H1 (cell line): ENCODE data around the gene TOR1A. TPM values are rescaled to one million over a fixed set of nuclear protein-coding genes. Genes with fewer than 3 reads are reported as not detected.

Experiments used
- CTCF ChIA-PET: fragments of 300-600 bp; sonication (Branson Sonifier 250); formaldehyde crosslinking; loops from one replicate; lab custom pipeline; 2021; ENCODE audit not compliant: partially characterized antibody; lab: Charles Lee
- POLR2A ChIA-PET: fragments of 300-600 bp; sonication (Branson Sonifier 250); formaldehyde crosslinking; loops from one replicate; lab custom pipeline; 2021; ENCODE audit warnings: inconsistent platforms; ENCODE audit not compliant: partially characterized antibody; lab: Charles Lee
- DNase-seq, 2 experiments: peaks; one replicate each; pipeline versions ENCODE4 v3.0.0 to v3.0.0-alpha.2; 2010 to 2022; ENCODE audit warnings: low spot score in 2 of 2, low read depth in 1 of 2, mixed read lengths in 1 of 2
- FAIRE-seq: peaks from 2 replicates; lab custom pipeline; 2011; peaks lifted over from hg19 to GRCh38; lab: Jason Lieb, UNC
- H2AFZ ChIP-seq: 2 replicates; pipeline ENCODE4 v1.8.1; 2012; ENCODE audit warnings: low read length, inconsistent platforms
- H2AK5ac ChIP-seq: 2 replicates; pipeline ENCODE4 v1.6.1; 2013; ENCODE audit warnings: low read depth, low read length
- H2BK120ac ChIP-seq: replicated peaks from 2 replicates; pipeline ENCODE3; 2013; ENCODE audit warnings: low read depth, low read length, inconsistent platforms
- H2BK12ac ChIP-seq: 2 replicates; pipeline ENCODE4 v1.6.1; 2013; ENCODE audit warnings: low read depth, low read length
- H2BK15ac ChIP-seq: 2 replicates; pipeline ENCODE4 v1.6.1; 2013; ENCODE audit warnings: low read length
- H2BK20ac ChIP-seq: 2 replicates; pipeline ENCODE4 v1.6.1; 2013; ENCODE audit warnings: low read length
- H2BK5ac ChIP-seq: 2 replicates; pipeline ENCODE4 v1.6.1; 2013; ENCODE audit warnings: low read depth, low read length
- H3K14ac ChIP-seq: 2 replicates; pipeline ENCODE4 v1.6.1; 2013; ENCODE audit warnings: inconsistent platforms; ENCODE audit not compliant: insufficient read length
- H3K18ac ChIP-seq: 2 replicates; pipeline ENCODE4 v1.6.1; 2013; ENCODE audit warnings: low read length; ENCODE audit errors: extremely low read depth
- H3K23ac ChIP-seq: 2 replicates; pipeline ENCODE4 v1.6.1; 2013; ENCODE audit warnings: inconsistent platforms; ENCODE audit not compliant: insufficient read length
- H3K23me2 ChIP-seq: 2 replicates; pipeline ENCODE4 v1.6.1; 2013; ENCODE audit warnings: low read depth, low read length
- H3K27ac ChIP-seq: 2 replicates; pipeline ENCODE4 v1.6.1; 2011; ENCODE audit warnings: low read depth, low read length, inconsistent platforms
- H3K27me3 ChIP-seq, 4 experiments: replicated peaks in 1 of 4; 1 replicate in 1 of 4; 2 replicates in 3 of 4; pipeline versions ENCODE4 v1.6.1 to v1.8.1; 2011 to 2013; ENCODE audit warnings: low read length in 3 of 4, mild to moderate bottlenecking in 3 of 4, inconsistent platforms in 2 of 4, mixed read lengths in 2 of 4, moderate library complexity in 1 of 4; ENCODE audit not compliant: control insufficient read depth in 3 of 4, insufficient read depth in 3 of 4; ENCODE audit errors: extremely low read depth in 1 of 4
- H3K36me3 ChIP-seq, 4 experiments: 2 replicates each; pipeline versions ENCODE4 v1.6.1 to v1.8.1; 2011 to 2013; ENCODE audit warnings: mild to moderate bottlenecking in 4 of 4, low read length in 3 of 4, moderate library complexity in 2 of 4, control low read depth in 1 of 4, inconsistent platforms in 1 of 4; ENCODE audit not compliant: insufficient read depth in 4 of 4, control insufficient read depth in 2 of 4
- H3K4ac ChIP-seq: replicated peaks from 2 replicates; pipeline ENCODE3; 2013; ENCODE audit warnings: low read length, low read depth, mixed read lengths, inconsistent platforms; ENCODE audit not compliant: insufficient read length
- H3K4me1 ChIP-seq, 4 experiments: replicated peaks in 1 of 4; 1 replicate in 1 of 4; 2 replicates in 3 of 4; pipeline versions ENCODE4 v1.6.1 to v1.8.1; 2011 to 2013; ENCODE audit warnings: low read length in 3 of 4, inconsistent platforms in 2 of 4, mixed read lengths in 1 of 4; ENCODE audit not compliant: insufficient read depth in 4 of 4, control insufficient read depth in 3 of 4
- H3K4me2 ChIP-seq, 2 experiments: 2 replicates each; pipeline versions ENCODE4 v1.6.1 to v1.8.1; 2011 to 2013; ENCODE audit warnings: low read depth in 2 of 2, low read length in 2 of 2, control low read depth in 1 of 2, inconsistent platforms in 1 of 2, mild to moderate bottlenecking in 1 of 2; ENCODE audit not compliant: insufficient read depth in 1 of 2
- H3K4me3 ChIP-seq, 4 experiments: fragments of 200-600, 300-600 bp in 1 of 4; sonication (generic), shearing (Covaris generic), sonication (Bioruptor Twin) in 1 of 4; 2 replicates each; pipeline versions ENCODE4 v1.5.1 to v1.8.1; 2011 to 2016; ENCODE audit warnings: low read length in 4 of 4, low read depth in 3 of 4, control low read depth in 2 of 4, inconsistent platforms in 2 of 4, mild to moderate bottlenecking in 2 of 4, mixed read lengths in 1 of 4, moderate library complexity in 1 of 4; ENCODE audit not compliant: insufficient read depth in 2 of 4; ENCODE audit errors: extremely low read depth in 1 of 4
- H3K56ac ChIP-seq: replicated peaks from 2 replicates; pipeline ENCODE3; 2013; ENCODE audit warnings: low read depth, mild to moderate bottlenecking, mixed read lengths, low read length, inconsistent platforms; ENCODE audit not compliant: insufficient read length
- H3K79me1 ChIP-seq: 2 replicates; pipeline ENCODE4 v1.6.1; 2013; ENCODE audit warnings: low read depth, low read length, control low read depth
- H3K79me2 ChIP-seq, 2 experiments: 2 replicates each; pipeline versions ENCODE4 v1.6.1 to v1.8.1; 2012 to 2013; ENCODE audit warnings: low read length in 2 of 2, mild to moderate bottlenecking in 2 of 2, inconsistent platforms in 1 of 2; ENCODE audit not compliant: insufficient read depth in 2 of 2, control insufficient read depth in 1 of 2
- H3K9ac ChIP-seq, 4 experiments: replicated peaks in 1 of 4; 1 replicate in 1 of 4; 2 replicates in 3 of 4; pipeline versions ENCODE4 v1.6.1 to v1.8.1; 2011 to 2013; ENCODE audit warnings: low read depth in 3 of 4, low read length in 3 of 4, control low read depth in 2 of 4, mild to moderate bottlenecking in 2 of 4, moderate library complexity in 2 of 4, inconsistent platforms in 1 of 4; ENCODE audit errors: extremely low read depth in 1 of 4
- H3K9me3 ChIP-seq, 2 experiments: 2 replicates each; pipeline versions ENCODE4 v1.6.1 to v1.8.1; 2012 to 2013; ENCODE audit warnings: mild to moderate bottlenecking in 2 of 2, moderate library complexity in 2 of 2, control low read depth in 1 of 2, inconsistent platforms in 1 of 2, low read depth in 1 of 2, low read length in 1 of 2, mixed read lengths in 1 of 2; ENCODE audit not compliant: insufficient read depth in 2 of 2
- H4K20me1 ChIP-seq, 2 experiments: replicated peaks in 1 of 2; 2 replicates each; pipeline versions ENCODE3 to v1.8.1; 2011 to 2013; ENCODE audit warnings: inconsistent platforms in 2 of 2, low read length in 2 of 2, mild to moderate bottlenecking in 1 of 2; ENCODE audit not compliant: insufficient read depth in 2 of 2, control insufficient read depth in 1 of 2
- H4K5ac ChIP-seq: 2 replicates; pipeline ENCODE4 v1.6.1; 2013; ENCODE audit warnings: low read length, low read depth, mixed read lengths, inconsistent platforms; ENCODE audit not compliant: insufficient read length
- H4K8ac ChIP-seq: 2 replicates; pipeline ENCODE4 v1.8.0; 2013; ENCODE audit warnings: mild to moderate bottlenecking, moderate library complexity, low read length, inconsistent platforms; ENCODE audit not compliant: insufficient read depth; ENCODE audit errors: extremely low read depth
- H4K91ac ChIP-seq: replicated peaks from 2 replicates; pipeline ENCODE3; 2013; ENCODE audit warnings: low read length, mixed read lengths, inconsistent platforms; ENCODE audit not compliant: insufficient read length
- BRCA1 ChIP-seq: IDR thresholded peaks from 2 replicates; pipeline ENCODE4 v1.6.1; 2012; ENCODE audit warnings: low read depth, low read length, improper control_type of control experiment
- CHD1 ChIP-seq: IDR thresholded peaks from 2 replicates; pipeline ENCODE4 v1.6.1; 2012; ENCODE audit warnings: low read depth, low read length, improper control_type of control experiment
- CHD2 ChIP-seq: IDR thresholded peaks from 2 replicates; pipeline ENCODE4 v1.6.1; 2012; ENCODE audit warnings: low read length, improper control_type of control experiment
- KDM5A ChIP-seq: fragments of 200-600 bp; IDR thresholded peaks from 2 replicates; pipeline ENCODE4 v1.7.1; 2012; ENCODE audit warnings: mild to moderate bottlenecking, low read length, inconsistent platforms, mixed read lengths
- NANOG ChIP-seq: IDR thresholded peaks from 2 replicates; pipeline ENCODE4 v1.6.1; 2011; ENCODE audit warnings: low read length, low read depth, mild to moderate bottlenecking, inconsistent platforms; ENCODE audit not compliant: insufficient read depth, poor library complexity, severe bottlenecking
- SP4 ChIP-seq: IDR thresholded peaks from 2 replicates; pipeline ENCODE4 v1.6.1; 2012; ENCODE audit warnings: low read length, inconsistent platforms
- TAF7 ChIP-seq: optimal IDR thresholded peaks from 2 replicates; pipeline ENCODE3; 2011; ENCODE audit warnings: low read depth, mild to moderate bottlenecking, inconsistent platforms, low read length, moderate library complexity, borderline replicate concordance
- ZNF274 ChIP-seq: IDR thresholded peaks from 2 replicates; pipeline ENCODE4 v1.7.0; 2012; ENCODE audit warnings: low read length, borderline replicate concordance; ENCODE audit errors: extremely low read depth
- WGBS, 2 experiments: shearing (Covaris generic) in 1 of 2; methylation state at CpG; one replicate each; pipeline versions ENCODE4 v1.1.6 to v1.1.7; 2013 to 2015; ENCODE audit warnings: low lambda C conversion rate in 2 of 2, mixed read lengths in 2 of 2, inconsistent platforms in 1 of 2, low coverage in 1 of 2, missing lambda C conversion rate in 1 of 2; ENCODE audit not compliant: insufficient replicate concordance in 2 of 2, insufficient coverage in 1 of 2, insufficient read length in 1 of 2; ENCODE audit errors: extremely low coverage in 1 of 2, missing lambda C conversion rate in 1 of 2; 5-methylcytosine and 5-hydroxymethylcytosine counted together
- polyA plus RNA-seq, 7 experiments: library from polyadenylated mRNA; depleted of rRNA in 3 of 7; stranded (reverse) in 5 of 7; unstranded in 2 of 7; fragments of >200 nt in 5 of 7; fragments of 200-250 nt in 2 of 7; gene quantifications; 1 replicate in 5 of 7; 2 replicates in 1 of 7; 4 replicates in 1 of 7; pipeline versions ENCODE4 v1.2.1 to v1.2.3, GENCODE V29; 2011 to 2013; ENCODE audit warnings: missing spikeins in 2 of 7, mixed read lengths in 2 of 7
- total RNA-seq: library from RNA; stranded (reverse); fragmentation: NEBNext Ultra II Directional; extraction: Animal tissue kit (Norgen Biotek cat#: 25700); gene quantifications from 2 replicates; pipeline ENCODE4 v1.2.1, GENCODE V29; 2021
- TF ChIP-seq, protein P1 (sequence below): IDR thresholded peaks from 2 replicates; pipeline ENCODE4 v1.6.1; 2012; ENCODE audit warnings: low read length, inconsistent platforms

The TOR1A gene
- total and polyA plus RNA-seq, 2 of the 8 experiments (the other 6 are each of a cell fraction or from before 2014, with no cell fraction given): 37.6 to 46.7 TPM

DNA sequence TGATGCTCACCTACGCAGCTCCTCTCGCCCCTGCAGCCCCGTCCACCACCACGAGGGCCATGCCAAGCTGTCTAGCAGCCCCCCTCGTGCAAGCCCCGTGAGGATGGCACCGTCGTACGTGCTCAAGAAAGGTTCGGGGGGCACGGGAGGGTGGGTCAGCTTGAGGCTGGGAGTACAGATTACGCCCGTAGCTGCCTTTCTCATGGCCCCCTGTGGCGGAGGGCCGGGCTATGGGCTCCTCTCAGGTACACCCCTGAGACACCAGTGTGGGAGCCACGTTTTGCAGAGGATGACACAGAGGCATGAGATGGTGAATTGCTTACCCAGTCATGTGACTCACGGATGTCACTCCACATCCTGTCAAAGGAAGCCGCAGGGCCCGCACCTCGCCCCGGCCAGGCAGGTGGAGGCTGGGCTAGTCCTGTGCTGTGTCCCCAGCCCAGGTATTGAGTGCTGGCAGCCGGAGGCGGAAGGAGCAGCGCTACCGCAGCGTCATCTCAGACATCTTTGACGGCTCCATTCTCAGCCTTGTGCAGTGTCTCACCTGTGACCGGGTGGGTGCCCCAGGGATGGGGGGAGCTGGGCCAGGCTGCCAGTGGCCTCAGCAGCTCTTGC, 45.0 kb upstream of the TOR1A start:
- Histone ChIP-seq H2BK12ac (no peak overlapping the region), H3K14ac (no peak overlapping the region), H3K18ac (no peak overlapping the region), H3K4ac (no peak overlapping the region), H4K5ac (no peak overlapping the region), H4K91ac (no peak overlapping the region), H2AK5ac (no peak overlapping the region), H3K36me3 (peaks cover 0 to 4% (median 0%) of the 10 kb centered on the region in 4 experiments; a peak in 2 of 8 replicates), H2AFZ (no peak overlapping the region), H3K23me2 (no peaks in the 10 kb centered on the region), H3K4me1 (no peaks in the 10 kb centered on the region), H3K27me3 (no peaks in the 10 kb centered on the region), H2BK120ac (no peak overlapping the region), H2BK15ac (no peak overlapping the region), H3K79me2 (no peaks in the 10 kb centered on the region), H3K4me2 (no peak overlapping the region), H3K79me1 (no peaks in the 10 kb centered on the region), H2BK5ac (no peak overlapping the region), H3K23ac (no peak overlapping the region), H3K27ac (no peak overlapping the region), H3K56ac (no peak overlapping the region), H3K9ac (no peak overlapping the region), H4K20me1 (no peaks in the 10 kb centered on the region), H3K9me3 (no peaks in the 10 kb centered on the region), H2BK20ac (no peak overlapping the region), H4K8ac (no peak overlapping the region), H3K4me3 (no peak overlapping the region)
- DNase-seq (no peak), FAIRE-seq (no peak)
- 92% methylated on average over 24 of the region's 28 CpGs; no CpG with 5 or more reads in 1 of the 2 experiments for WGBS, 2 experiments
- POLR2A ChIA-PET: interaction anchor here (1.0 to 1.4 kb wide), 2 partner anchors 10 to 60 kb away, joined by 3 read pairs; no protein-coding TSS in a partner anchor
- CTCF ChIA-PET: interaction anchor here (1.0 to 1.5 kb wide), 4 partner anchors 17 to 69 kb away, joined by 3 to 5 read pairs (median 4); no protein-coding TSS in a partner anchor
- TF ChIP-seq BRCA1 (no peak), SP4 (no peak), NANOG (no peak), ZNF274 (no peak), CHD2 (no peak), TAF7 (no peak), KDM5A (no peak), CHD1 (no peak)
- TF ChIP-seq, protein P1, sequence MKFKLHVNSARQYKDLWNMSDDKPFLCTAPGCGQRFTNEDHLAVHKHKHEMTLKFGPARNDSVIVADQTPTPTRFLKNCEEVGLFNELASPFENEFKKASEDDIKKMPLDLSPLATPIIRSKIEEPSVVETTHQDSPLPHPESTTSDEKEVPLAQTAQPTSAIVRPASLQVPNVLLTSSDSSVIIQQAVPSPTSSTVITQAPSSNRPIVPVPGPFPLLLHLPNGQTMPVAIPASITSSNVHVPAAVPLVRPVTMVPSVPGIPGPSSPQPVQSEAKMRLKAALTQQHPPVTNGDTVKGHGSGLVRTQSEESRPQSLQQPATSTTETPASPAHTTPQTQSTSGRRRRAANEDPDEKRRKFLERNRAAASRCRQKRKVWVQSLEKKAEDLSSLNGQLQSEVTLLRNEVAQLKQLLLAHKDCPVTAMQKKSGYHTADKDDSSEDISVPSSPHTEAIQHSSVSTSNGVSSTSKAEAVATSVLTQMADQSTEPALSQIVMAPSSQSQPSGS: no peak
